ENCODE results near the gene MRC1.

DNA sequence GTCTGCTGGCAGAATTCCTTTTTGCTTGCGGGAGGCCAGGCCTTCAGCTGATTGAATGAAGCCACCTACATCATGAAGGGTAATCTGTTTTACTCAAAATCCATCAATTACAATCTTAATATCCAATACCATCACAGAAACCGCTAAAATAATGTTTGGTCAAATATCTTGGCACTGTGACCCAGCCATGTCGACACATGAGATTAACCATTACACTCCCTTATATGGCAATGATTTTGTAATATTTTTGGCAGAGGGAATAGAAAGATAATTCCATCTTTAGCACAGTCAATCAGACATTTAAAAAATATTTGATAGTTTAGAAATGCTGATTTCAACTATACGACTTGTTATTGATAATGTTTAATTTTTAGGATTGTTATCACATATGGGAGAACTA is 106.0 kb downstream of the MRC1 start:
- TF ChIP-seq YY1 (IDR thresholded peaks at IDR 0.05; ENCODE audit: low read depth), result no peak
- TF ChIP-seq ZBTB7A (IDR thresholded peaks at IDR 0.05; ENCODE audit: low read depth), result no peak
- no peak for TF ChIP-seq TAF1 (IDR thresholded peaks at IDR 0.05; ENCODE audit: low read depth)
- TF ChIP-seq EGR1 (IDR thresholded peaks at IDR 0.05), result no peak
- no peak for TF ChIP-seq NFIC (IDR thresholded peaks at IDR 0.05)
